Measurements from ENCODE around the gene NLRC5.

NLRC5 gene

GRCh38 chr16:57021757-57022156 is 32.4 kb downstream of the NLRC5 start:
- no peak for DNase-seq (ENCODE audit: low read depth, low spot score)
- TF ChIP-seq CTCF (IDR thresholded peaks at IDR 0.05; ENCODE audit: low read depth, low read length): no peak

GRCh38 chr16:57022445-57022844 is 33.1 kb downstream of the NLRC5 start:
- no peak for DNase-seq (ENCODE audit: low read depth, low spot score)
- H3K4me3 ChIP-seq (ENCODE audit: low read depth, low read length): no peak overlapping the region
- in situ Hi-C loops (cut with HindIII; ENCODE audit: low sequenced_read_pairs): no loop called here
- TF ChIP-seq CTCF (IDR thresholded peaks at IDR 0.05; ENCODE audit: low read depth, low read length): no peak

More at GRCh38 chr16:57021757-57022156, 32.4 kb downstream of the NLRC5 start:
- no peak overlapping the region for H3K4me3 ChIP-seq (ENCODE audit: low read depth, low read length)
- in situ Hi-C loops (cut with HindIII; ENCODE audit: low sequenced_read_pairs): no loop called here

- TF ChIP-seq CTCF (IDR thresholded peaks at IDR 0.05; ENCODE audit: low read depth, low read length): no peak
- DNase-seq (ENCODE audit: low read depth, low spot score): no peak
These were observed 34.3 kb downstream of the NLRC5 start for GRCh38 chr16:57023541-57024249.

GRCh38 chr16:57024894-57025680 is 35.7 kb downstream of the NLRC5 start:
- in situ Hi-C loops (cut with HindIII; ENCODE audit: low sequenced_read_pairs): no loop called here
- H3K4me3 ChIP-seq (ENCODE audit: low read depth, low read length): no peak overlapping the region
- TF ChIP-seq CTCF (IDR thresholded peaks at IDR 0.05; ENCODE audit: low read depth, low read length): no peak
- no peak for DNase-seq (ENCODE audit: low read depth, low spot score)

More at GRCh38 chr16:57023541-57024249, 34.3 kb downstream of the NLRC5 start:
- no peak overlapping the region for H3K4me3 ChIP-seq (ENCODE audit: low read depth, low read length)
- in situ Hi-C loops (cut with HindIII; ENCODE audit: low sequenced_read_pairs): no loop called here

GRCh38 chr16:57025941-57026777 is 36.8 kb downstream of the NLRC5 start:
- no peak overlapping the region for H3K4me3 ChIP-seq (ENCODE audit: low read depth, low read length)
- in situ Hi-C loops (cut with HindIII; ENCODE audit: low sequenced_read_pairs): no loop called here
- TF ChIP-seq CTCF (IDR thresholded peaks at IDR 0.05; ENCODE audit: low read depth, low read length): no peak
- no peak for DNase-seq (ENCODE audit: low read depth, low spot score)

GRCh38 chr16:57026778-57027062 is 37.4 kb downstream of the NLRC5 start:
- no peak for DNase-seq (ENCODE audit: low read depth, low spot score)
- no peak overlapping the region for H3K4me3 ChIP-seq (ENCODE audit: low read depth, low read length)
- TF ChIP-seq CTCF (IDR thresholded peaks at IDR 0.05; ENCODE audit: low read depth, low read length): no peak
- in situ Hi-C loops (cut with HindIII; ENCODE audit: low sequenced_read_pairs): no loop called here
